Stomach (tissue), 9 donors: ENCODE results near the gene SZT2. TPM values are rescaled to one million over a fixed set of nuclear protein-coding genes. Genes with fewer than 3 reads are reported as not detected.

Experiments used
- DNase-seq, 2 donors: peaks; one replicate each; pipeline versions ENCODE4 v3.0.0 to v3.0.0-alpha.2; 2013 to 2019
- H3K27ac ChIP-seq, 5 donors: fragments of 200-600 bp in 4 of 5; sonication (generic) in 4 of 5; one replicate each; pipeline ENCODE4 v1.5.1; 2013 to 2019; ENCODE audit warnings: mild to moderate bottlenecking in 1 of 5, moderate library complexity in 1 of 5
- H3K27me3 ChIP-seq, 3 donors: fragments of 200-600 bp; sonication (generic); one replicate each; pipeline ENCODE4 v1.5.1; 2017 to 2019; ENCODE audit warnings: mixed run types in 1 of 3
- H3K36me3 ChIP-seq, 4 donors: fragments of 200-600 bp; sonication (generic); 1 replicate in 3 of 4; 2 replicates in 1 of 4; pipeline ENCODE4 v1.5.1; 2016 to 2019
- H3K4me1 ChIP-seq, 4 donors: fragments of 200-600 bp; sonication (generic); one replicate each; pipeline ENCODE4 v1.5.1; 2016 to 2019
- H3K4me3 ChIP-seq, 4 donors: fragments of 200-600 bp; sonication (generic) in 3 of 4; one replicate each; pipeline ENCODE4 v1.5.1; 2016 to 2019; ENCODE audit warnings: mild to moderate bottlenecking in 1 of 4
- H3K9me3 ChIP-seq, 4 donors: fragments of 200-600 bp; sonication (generic); one replicate each; pipeline ENCODE4 v1.5.1; 2016 to 2019
- EP300 ChIP-seq: sonication (generic); formaldehyde crosslinking; IDR thresholded peaks from one replicate; pipeline ENCODE4 v1.6.1; 2017; ENCODE audit warnings: antibody characterized with exemption
- POLR2A ChIP-seq, 4 donors: fragments of 450-650 bp; IDR thresholded peaks; one replicate each; pipeline ENCODE4 v1.6.1; 2016; ENCODE audit warnings: antibody characterized with exemption in 4 of 4, control low read depth in 2 of 4, mild to moderate bottlenecking in 1 of 4, moderate library complexity in 1 of 4
- POLR2AphosphoS5 ChIP-seq, 3 donors: sonication (generic); formaldehyde crosslinking; IDR thresholded peaks; one replicate each; pipeline ENCODE4 v1.6.1; 2016; ENCODE audit warnings: antibody characterized with exemption in 3 of 3
- whole genome bisulfite sequencing, 5 donors: extraction: QIAGEN DNeasy Blood & Tissue Kit in 3 of 5; methylation state at CpG; one replicate each; pipeline versions ENCODE4 v1.1.5 to v1.1.7; 2013 to 2018; 5-methylcytosine and 5-hydroxymethylcytosine counted together
- intact Hi-C: fragments of 100-400 bp; cut with DNase I; formaldehyde crosslinking; loops from one replicate; pipeline ENCODE4 v1.15.1; 2023; ENCODE audit warnings: low total_unique reads
- polyA plus RNA-seq, 3 donors: library from polyadenylated mRNA; stranded (reverse); fragments of 200-250 nt; gene quantifications; one replicate each; pipeline ENCODE4 v1.2.3, GENCODE V29; 2013
- total RNA-seq, 5 donors: library from RNA; depleted of rRNA; stranded (reverse); fragments of >200 nt; gene quantifications; one replicate each; pipeline versions ENCODE4 v1.1.0 to v1.2.3, GENCODE V29; 2014 to 2016
- TF ChIP-seq, protein P1 (sequence below), 7 experiments: fragments of 450-650 bp in 4 of 7; fragments of 200-600 bp in 3 of 7; sonication (generic) in 3 of 7; IDR thresholded peaks; one replicate each; pipeline ENCODE4 v1.5.1; 2016 to 2019; ENCODE audit warnings: antibody characterized with exemption in 7 of 7, control low read depth in 2 of 7, mild to moderate bottlenecking in 1 of 7
- donor health status: healthy with polysubstance abuse.
- donor health status: Bipolar disorder and iron deficiency.
- donor health status: healthy.

SZT2 gene
- total and polyA plus RNA-seq, 8 donors: 4.9 to 69.3 (median 52.9) TPM

DNA sequence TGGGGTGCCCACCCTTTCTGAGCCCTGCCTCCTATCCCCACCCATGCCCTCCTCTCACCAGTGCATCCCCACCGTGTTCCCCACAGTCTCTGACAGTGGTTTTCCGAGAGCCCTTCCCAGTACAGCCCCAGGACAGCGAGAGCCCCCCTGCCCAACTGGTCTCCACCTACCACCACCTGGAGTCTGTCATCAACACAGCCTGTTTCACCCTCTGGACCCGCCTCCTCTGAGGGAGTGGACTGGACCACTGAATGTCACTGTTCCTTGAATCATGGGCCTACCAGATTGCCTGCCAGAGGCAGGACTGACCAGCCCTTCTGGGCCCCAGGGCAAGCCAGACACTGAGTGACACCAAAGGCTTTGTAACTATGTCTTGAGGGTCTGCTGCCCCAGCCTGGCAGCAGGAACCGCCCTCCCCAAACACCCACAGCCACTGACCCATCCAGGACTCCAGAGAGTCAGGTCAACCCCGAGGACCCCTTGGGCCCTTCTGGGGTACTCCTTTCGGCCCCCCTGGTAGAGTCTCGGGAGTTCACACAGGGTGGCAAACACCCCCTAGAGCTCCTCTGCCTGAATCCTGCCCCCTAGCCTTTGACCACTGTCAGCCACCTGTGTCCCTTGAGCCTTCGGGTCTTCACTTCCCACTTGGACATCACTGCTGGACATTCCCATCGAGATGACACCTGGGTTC, 60.7 kb downstream of the SZT2 start:
- Histone ChIP-seq H3K4me3 (no peak overlapping the region), H3K9me3 (no peaks in the 10 kb centered on the region), H3K27ac (peak overlapping the region in 1 of 5 donors; percentile 7), H3K4me1 (peaks cover 4 to 48% (median 23%) of the 10 kb centered on the region in 4 donors), H3K27me3 (no peaks in the 10 kb centered on the region), H3K36me3 (peaks cover 64 to 71% (median 68%) of the 10 kb centered on the region in 4 donors)
- 86 to 90% (median 88%) methylated on average over 10 of the region's 10 CpGs for WGBS, 5 donors
- no peak for DNase-seq
- TF ChIP-seq EP300 (no peak), POLR2AphosphoS5 (IDR thresholded peaks at IDR 0.05) (no peak), POLR2A (IDR thresholded peaks at IDR 0.05) (no peak)
- TF ChIP-seq, protein P1, sequence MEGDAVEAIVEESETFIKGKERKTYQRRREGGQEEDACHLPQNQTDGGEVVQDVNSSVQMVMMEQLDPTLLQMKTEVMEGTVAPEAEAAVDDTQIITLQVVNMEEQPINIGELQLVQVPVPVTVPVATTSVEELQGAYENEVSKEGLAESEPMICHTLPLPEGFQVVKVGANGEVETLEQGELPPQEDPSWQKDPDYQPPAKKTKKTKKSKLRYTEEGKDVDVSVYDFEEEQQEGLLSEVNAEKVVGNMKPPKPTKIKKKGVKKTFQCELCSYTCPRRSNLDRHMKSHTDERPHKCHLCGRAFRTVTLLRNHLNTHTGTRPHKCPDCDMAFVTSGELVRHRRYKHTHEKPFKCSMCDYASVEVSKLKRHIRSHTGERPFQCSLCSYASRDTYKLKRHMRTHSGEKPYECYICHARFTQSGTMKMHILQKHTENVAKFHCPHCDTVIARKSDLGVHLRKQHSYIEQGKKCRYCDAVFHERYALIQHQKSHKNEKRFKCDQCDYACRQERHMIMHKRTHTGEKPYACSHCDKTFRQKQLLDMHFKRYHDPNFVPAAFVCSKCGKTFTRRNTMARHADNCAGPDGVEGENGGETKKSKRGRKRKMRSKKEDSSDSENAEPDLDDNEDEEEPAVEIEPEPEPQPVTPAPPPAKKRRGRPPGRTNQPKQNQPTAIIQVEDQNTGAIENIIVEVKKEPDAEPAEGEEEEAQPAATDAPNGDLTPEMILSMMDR (IDR thresholded peaks at IDR 0.05): no peak
- intact Hi-C loops: no loop called here

DNA sequence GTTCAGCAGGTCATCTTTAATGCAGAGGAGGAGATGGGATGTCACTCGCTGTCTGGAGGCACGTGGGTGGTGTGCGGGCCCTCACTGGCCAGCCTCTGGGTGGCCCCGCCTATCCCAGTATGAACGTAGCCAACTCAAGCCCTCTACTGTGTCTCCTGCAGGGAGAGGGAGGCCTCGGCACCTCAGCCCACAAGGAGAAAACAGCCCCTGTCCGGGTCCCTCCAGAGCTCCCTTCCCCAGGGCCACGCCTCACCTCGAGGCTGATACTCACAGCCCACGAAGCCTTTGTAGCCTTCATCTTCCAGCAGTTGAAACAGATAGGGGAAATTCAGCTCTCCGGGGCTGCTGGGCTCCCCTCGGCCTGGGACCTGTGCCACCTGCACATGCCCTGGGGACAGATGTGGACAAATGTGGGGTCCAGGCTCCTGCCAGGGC, 61.5 kb downstream of the SZT2 start:
- no peaks in the 10 kb centered on the region for H3K27me3 ChIP-seq
- WGBS, 5 donors: 68 to 78% (median 74%) methylated on average over 12 of the region's 12 CpGs
- intact Hi-C loops: no loop called here
- no peaks in the 10 kb centered on the region for H3K9me3 ChIP-seq
- DNase-seq: no peak
- TF ChIP-seq EP300 (no peak), POLR2AphosphoS5 (IDR thresholded peaks at IDR 0.05) (no peak), POLR2A (IDR thresholded peaks at IDR 0.05) (no peak)
- TF ChIP-seq, protein P1 (IDR thresholded peaks at IDR 0.05): no peak
- peaks cover 57 to 64% (median 60%) of the 10 kb centered on the region in 4 donors for H3K36me3 ChIP-seq
- H3K4me1 ChIP-seq: peaks cover 4 to 51% (median 23%) of the 10 kb centered on the region in 4 donors
- H3K4me3 ChIP-seq: no peak overlapping the region
- no peak overlapping the region for H3K27ac ChIP-seq

DNA sequence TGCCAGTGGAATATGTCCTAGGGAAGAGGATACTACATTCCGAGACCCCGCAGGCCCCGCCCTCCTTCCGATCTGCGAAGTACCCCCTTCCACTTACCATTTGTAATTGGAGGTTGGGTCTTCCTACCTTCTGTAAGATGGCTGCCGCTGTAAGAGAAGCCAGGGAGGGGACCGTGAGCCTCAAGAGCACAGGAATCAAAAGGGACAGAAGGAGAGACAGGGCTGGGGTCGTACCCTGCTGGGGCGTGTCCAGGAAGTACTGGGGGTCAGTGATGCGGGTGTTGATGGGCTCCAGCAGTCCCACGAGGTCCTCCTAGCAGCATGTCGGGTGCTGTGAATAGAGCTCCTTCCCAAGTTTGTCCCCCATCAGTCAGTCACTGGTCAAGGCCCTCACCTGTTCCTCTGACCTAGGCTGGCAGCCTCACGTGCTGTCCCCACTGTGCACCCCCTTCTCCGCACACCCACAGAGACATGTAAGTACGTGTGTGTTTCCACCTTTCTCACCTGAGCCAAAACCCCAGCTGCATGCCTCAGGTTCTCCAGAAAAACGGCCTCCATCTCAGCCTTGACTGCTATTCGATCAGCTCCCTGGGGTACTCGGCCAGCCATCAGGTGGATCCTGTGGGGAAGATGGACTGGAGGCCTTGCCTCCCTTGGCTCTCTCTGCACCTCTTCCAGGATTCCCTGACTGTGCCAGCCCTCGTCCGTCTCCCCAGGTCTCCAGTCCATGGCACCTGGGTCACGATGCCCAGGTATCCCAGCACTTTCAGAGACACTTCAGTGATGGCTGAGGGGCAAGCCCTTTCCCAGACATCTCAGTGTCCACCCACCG, 62.2 kb downstream of the SZT2 start:
- peak overlapping the region in 4 of 5 donors; percentile 91 to 94 (median 92) for H3K27ac ChIP-seq
- WGBS, 5 donors: 86 to 89% (median 87%) methylated on average over 20 to 22 of the region's 22 CpGs
- intact Hi-C loops: no loop called here
- TF ChIP-seq POLR2AphosphoS5 (IDR thresholded peaks at IDR 0.05) (no peak), EP300 (no peak), POLR2A (IDR thresholded peaks at IDR 0.05) (no peak)
- TF ChIP-seq, protein P1 (IDR thresholded peaks at IDR 0.05): no peak
- peaks cover 4 to 51% (median 23%) of the 10 kb centered on the region in 4 donors for H3K4me1 ChIP-seq
- no peak for DNase-seq
- no peaks in the 10 kb centered on the region for H3K9me3 ChIP-seq
- no peak overlapping the region for H3K4me3 ChIP-seq
- H3K36me3 ChIP-seq: peaks cover 49 to 56% (median 53%) of the 10 kb centered on the region in 4 donors
- no peaks in the 10 kb centered on the region for H3K27me3 ChIP-seq

DNA sequence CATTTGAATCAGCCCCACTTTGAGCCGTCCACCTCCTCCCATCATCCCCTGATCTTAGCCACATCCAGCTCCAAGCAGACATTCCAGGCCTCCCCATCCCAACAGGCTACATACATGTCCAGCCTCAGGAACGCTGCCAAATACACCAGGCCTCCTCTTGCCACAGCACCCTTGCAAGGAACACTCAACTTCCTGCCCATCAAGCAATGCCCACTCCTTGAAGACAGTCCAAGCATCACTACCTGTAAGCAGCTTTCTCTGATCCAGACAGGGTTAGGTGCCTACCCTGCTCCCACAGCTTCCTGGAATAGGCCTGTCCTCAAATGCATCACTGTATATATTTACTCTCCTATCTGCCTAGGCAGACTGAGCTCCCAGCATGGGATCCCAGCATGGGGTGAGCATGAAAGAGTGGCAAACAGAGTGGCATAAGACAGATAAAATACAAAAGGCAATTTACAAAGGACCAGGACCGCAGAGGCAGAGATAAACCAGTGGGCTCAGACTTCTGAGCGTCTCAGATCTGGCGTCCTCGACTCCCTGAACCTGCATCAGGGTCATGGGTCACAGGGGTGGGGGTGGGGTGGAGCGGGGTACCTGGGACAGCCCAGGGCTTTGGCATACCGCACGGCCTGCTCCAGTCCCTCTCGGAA, 63.2 kb downstream of the SZT2 start:
- Histone ChIP-seq H3K4me1 (peaks cover 4 to 51% (median 23%) of the 10 kb centered on the region in 4 donors), H3K9me3 (no peaks in the 10 kb centered on the region), H3K27ac (peak overlapping the region; percentile 91 to 97 (median 93)), H3K4me3 (peak overlapping the region; percentile 51 to 66 (median 66)), H3K36me3 (peaks cover 39 to 46% (median 43%) of the 10 kb centered on the region in 4 donors), H3K27me3 (no peaks in the 10 kb centered on the region)
- peak in 1 of 3 donors; percentile 7 for TF ChIP-seq POLR2AphosphoS5 (IDR thresholded peaks at IDR 0.05)
- no peak for TF ChIP-seq POLR2A (IDR thresholded peaks at IDR 0.05)
- TF ChIP-seq EP300: no peak
- TF ChIP-seq, protein P1 (IDR thresholded peaks at IDR 0.05): no peak
- peak; percentile 49 to 65 for DNase-seq
- WGBS, 5 donors: 14 to 18% (median 16%) methylated on average over 6 to 10 of the region's 10 CpGs
- intact Hi-C loops: no loop called here
